WTC11 (cell line): ENCODE results near the gene SF3B1.
"Not testable (repeated sequence)": the region's sequence is repeated elsewhere in the genome, so short reads cannot be mapped to it uniquely, and the experiment has no call there.

Experiments
- CTCF ChIP-seq: fragments of 200-600 bp; IDR thresholded peaks from 2 replicates; pipeline ENCODE4 v1.8.0; 2022; ENCODE audit warnings: antibody characterized with exemption
- TF ChIP-seq, protein P1 (sequence below): sonication (generic); formaldehyde crosslinking; IDR thresholded peaks from 2 replicates; pipeline ENCODE4 v1.8.1; 2022; ENCODE audit warnings: mild to moderate bottlenecking, missing genetic modification reagents, moderate library complexity, borderline replicate concordance
- TF ChIP-seq, protein P2 (sequence below): sonication (generic); formaldehyde crosslinking; IDR thresholded peaks from 2 replicates; pipeline ENCODE4 v1.8.0; 2023; ENCODE audit warnings: missing genetic modification reagents

GRCh38 chr2:197343968-197344367 lies 90.9 kb downstream of the SF3B1 start:
- TF ChIP-seq, protein P1, sequence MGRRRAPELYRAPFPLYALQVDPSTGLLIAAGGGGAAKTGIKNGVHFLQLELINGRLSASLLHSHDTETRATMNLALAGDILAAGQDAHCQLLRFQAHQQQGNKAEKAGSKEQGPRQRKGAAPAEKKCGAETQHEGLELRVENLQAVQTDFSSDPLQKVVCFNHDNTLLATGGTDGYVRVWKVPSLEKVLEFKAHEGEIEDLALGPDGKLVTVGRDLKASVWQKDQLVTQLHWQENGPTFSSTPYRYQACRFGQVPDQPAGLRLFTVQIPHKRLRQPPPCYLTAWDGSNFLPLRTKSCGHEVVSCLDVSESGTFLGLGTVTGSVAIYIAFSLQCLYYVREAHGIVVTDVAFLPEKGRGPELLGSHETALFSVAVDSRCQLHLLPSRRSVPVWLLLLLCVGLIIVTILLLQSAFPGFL (CRISPR knock-in tag): not testable (repeated sequence)
- not testable (repeated sequence) for TF ChIP-seq CTCF
- TF ChIP-seq, protein P2, sequence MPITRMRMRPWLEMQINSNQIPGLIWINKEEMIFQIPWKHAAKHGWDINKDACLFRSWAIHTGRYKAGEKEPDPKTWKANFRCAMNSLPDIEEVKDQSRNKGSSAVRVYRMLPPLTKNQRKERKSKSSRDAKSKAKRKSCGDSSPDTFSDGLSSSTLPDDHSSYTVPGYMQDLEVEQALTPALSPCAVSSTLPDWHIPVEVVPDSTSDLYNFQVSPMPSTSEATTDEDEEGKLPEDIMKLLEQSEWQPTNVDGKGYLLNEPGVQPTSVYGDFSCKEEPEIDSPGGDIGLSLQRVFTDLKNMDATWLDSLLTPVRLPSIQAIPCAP (CRISPR knock-in tag): not testable (repeated sequence)
